HG03575 (cell line): ENCODE data around the gene NEK1.
"Not testable (repeated sequence)": the region's sequence is repeated elsewhere in the genome, so short reads cannot be mapped to it uniquely, and the experiment has no call there.

ENCODE experiments used
- ATAC-seq: cut with Tn5 transposase; IDR thresholded peaks from one replicate; pipeline ENCODE4 v1.9.1; 2021; ENCODE audit not compliant: unreplicated experiment, insufficient number of reproducible peaks, low FRiP score; ENCODE audit errors: extremely low read depth

NEK1 gene

GRCh38 chr4:169604131-169604900 is 8.1 kb downstream of the NEK1 start:
- ATAC-seq, result peak; percentile 62

GRCh38 chr4:169603312-169603711 is 9.1 kb downstream of the NEK1 start:
- no peak for ATAC-seq

GRCh38 chr4:169601016-169601771 is 11.2 kb downstream of the NEK1 start:
- ATAC-seq, result no peak

GRCh38 chr4:169594560-169595195 is 17.7 kb downstream of the NEK1 start:
- ATAC-seq, result no peak

GRCh38 chr4:169593050-169593560 is 19.3 kb downstream of the NEK1 start:
- no peak for ATAC-seq

GRCh38 chr4:169583563-169583962 is 28.8 kb downstream of the NEK1 start:
- no peak for ATAC-seq

GRCh38 chr4:169582706-169583105 is 29.7 kb downstream of the NEK1 start:
- no peak for ATAC-seq

GRCh38 chr4:169582203-169582602 is 30.2 kb downstream of the NEK1 start:
- peak; percentile 76 for ATAC-seq

- ATAC-seq, result no peak
Measured at GRCh38 chr4:169573889-169574288, 38.5 kb downstream of the NEK1 start.

GRCh38 chr4:169571435-169571834 is 40.9 kb downstream of the NEK1 start:
- ATAC-seq, result no peak

GRCh38 chr4:169571012-169571411 is 41.4 kb downstream of the NEK1 start:
- ATAC-seq, result not testable (repeated sequence)

GRCh38 chr4:169570266-169570665 is 42.1 kb downstream of the NEK1 start:
- not testable (repeated sequence) for ATAC-seq

- ATAC-seq, result not testable (repeated sequence)
Measured at GRCh38 chr4:169569188-169569587, 43.2 kb downstream of the NEK1 start.

GRCh38 chr4:169567916-169568315 is 44.5 kb downstream of the NEK1 start:
- ATAC-seq, result no peak

GRCh38 chr4:169566021-169566818 is 46.2 kb downstream of the NEK1 start:
- ATAC-seq, result peak; percentile 72

- ATAC-seq, result no peak
Measured at GRCh38 chr4:169565606-169566005, 46.8 kb downstream of the NEK1 start.

- no peak for ATAC-seq
Measured at GRCh38 chr4:169557061-169557636, 55.2 kb downstream of the NEK1 start.

- ATAC-seq, result not testable (repeated sequence)
Measured at GRCh38 chr4:169546548-169546947, 65.8 kb downstream of the NEK1 start.

GRCh38 chr4:169540774-169541173 is 71.6 kb downstream of the NEK1 start:
- no peak for ATAC-seq
